Measurements from ENCODE around the gene SCTR. TPM values are rescaled to one million over a fixed set of nuclear protein-coding genes. Genes with fewer than 3 reads are reported as not detected.

The SCTR gene
- total and polyA plus RNA-seq, 2 of the 13 experiments (the other 11 are each of a cell fraction or from before 2014, with no cell fraction given) = not detected

DNA sequence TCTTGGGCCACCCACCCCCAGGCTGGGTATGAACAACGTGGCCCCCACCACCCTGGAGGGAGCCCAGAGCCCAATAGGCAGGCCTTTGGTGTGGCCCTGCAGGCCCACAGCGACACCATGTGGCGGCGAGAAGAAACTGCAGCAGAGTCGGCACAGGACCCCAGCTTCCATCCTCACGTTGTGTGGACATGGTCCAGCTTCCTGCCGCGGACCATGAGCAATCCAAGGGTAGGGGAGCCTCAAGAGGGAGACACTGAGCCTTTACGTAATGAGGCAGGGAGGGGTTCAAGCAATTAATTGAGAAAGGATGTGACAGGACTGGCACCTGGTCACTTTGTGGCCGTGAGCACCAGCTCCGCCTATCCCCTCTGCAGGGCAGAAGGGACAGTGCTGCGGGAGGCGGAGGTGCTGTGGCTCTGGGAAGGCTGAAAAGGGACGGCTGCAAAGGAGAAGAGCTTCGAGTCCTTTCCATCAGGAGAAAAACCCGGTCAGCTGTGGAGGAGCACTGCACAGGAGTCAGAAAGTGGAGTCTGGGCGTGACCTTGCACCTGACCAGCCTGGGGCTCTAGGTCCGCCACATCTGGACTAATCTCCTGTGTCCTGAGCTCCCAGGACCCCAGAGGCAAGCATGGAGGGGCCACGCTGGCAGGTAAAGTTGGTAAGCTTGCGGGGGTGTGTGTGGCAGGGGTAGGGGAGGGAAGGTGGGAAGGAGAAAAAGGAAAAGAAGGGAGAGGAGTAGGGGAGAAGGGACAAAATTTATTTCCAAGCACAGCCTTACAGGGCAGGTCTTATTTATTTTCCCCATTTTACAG, 47.8 kb downstream of the SCTR start (continued):
- TF ChIP-seq NRL (CRISPR knock-in tag; IDR thresholded peaks at IDR 0.05; ENCODE audit: borderline replicate concordance) (peak; percentile 25; the same call in 1 of the 2 replicates), ZFP36 (IDR thresholded peaks at IDR 0.05; ENCODE audit: borderline replicate concordance, low read depth, low read length, partially characterized antibody) (peak; percentile 30), MEIS2 (CRISPR knock-in tag; IDR thresholded peaks at IDR 0.05) (peak; percentile 37; the same call in 1 of the 2 replicates), ZHX2 (IDR thresholded peaks at IDR 0.05; ENCODE audit: low read depth) (no peak), ZHX2 (CRISPR knock-in tag; IDR thresholded peaks at IDR 0.05; ENCODE audit: borderline replicate concordance) (no peak), PPARG (CRISPR knock-in tag; conservative IDR thresholded peaks at IDR 0.05) (peak; percentile 69; the same call in 1 of the 2 replicates), ZNF383 (CRISPR knock-in tag; IDR thresholded peaks at IDR 0.05; ENCODE audit: borderline replicate concordance) (no peak), RXRB (CRISPR knock-in tag; IDR thresholded peaks at IDR 0.05; ENCODE audit: borderline replicate concordance) (peak; percentile 77; the same call in 1 of the 2 replicates), FOXK1 (CRISPR knock-in tag; IDR thresholded peaks at IDR 0.05; ENCODE audit: borderline replicate concordance, low read depth) (peak; percentile 61; the same call in 1 of the 2 replicates), ZNF138 (CRISPR knock-in tag; IDR thresholded peaks at IDR 0.05; ENCODE audit: low read depth) (no peak), GATAD2A (CRISPR knock-in tag; IDR thresholded peaks at IDR 0.05) (peak; percentile 58), JUNB (CRISPR knock-in tag; IDR thresholded peaks at IDR 0.05; ENCODE audit: borderline replicate concordance) (no peak), NFKB2 (CRISPR knock-in tag; IDR thresholded peaks at IDR 0.05; ENCODE audit: borderline replicate concordance) (peak; percentile 76; the same call in 1 of the 2 replicates), MBD4 (IDR thresholded peaks at IDR 0.05; ENCODE audit: borderline replicate concordance, low read length) (no peak), HIC2 (CRISPR knock-in tag; IDR thresholded peaks at IDR 0.05; ENCODE audit: low read depth) (peak; percentile 33; the same call in 1 of the 2 replicates), ZFX (CRISPR knock-in tag; IDR thresholded peaks at IDR 0.05; ENCODE audit: low read depth) (peak; percentile 63; the same call in 1 of the 2 replicates), SALL1 (CRISPR knock-in tag; IDR thresholded peaks at IDR 0.05) (peak; percentile 86)
- TF ChIP-seq, protein P1, sequence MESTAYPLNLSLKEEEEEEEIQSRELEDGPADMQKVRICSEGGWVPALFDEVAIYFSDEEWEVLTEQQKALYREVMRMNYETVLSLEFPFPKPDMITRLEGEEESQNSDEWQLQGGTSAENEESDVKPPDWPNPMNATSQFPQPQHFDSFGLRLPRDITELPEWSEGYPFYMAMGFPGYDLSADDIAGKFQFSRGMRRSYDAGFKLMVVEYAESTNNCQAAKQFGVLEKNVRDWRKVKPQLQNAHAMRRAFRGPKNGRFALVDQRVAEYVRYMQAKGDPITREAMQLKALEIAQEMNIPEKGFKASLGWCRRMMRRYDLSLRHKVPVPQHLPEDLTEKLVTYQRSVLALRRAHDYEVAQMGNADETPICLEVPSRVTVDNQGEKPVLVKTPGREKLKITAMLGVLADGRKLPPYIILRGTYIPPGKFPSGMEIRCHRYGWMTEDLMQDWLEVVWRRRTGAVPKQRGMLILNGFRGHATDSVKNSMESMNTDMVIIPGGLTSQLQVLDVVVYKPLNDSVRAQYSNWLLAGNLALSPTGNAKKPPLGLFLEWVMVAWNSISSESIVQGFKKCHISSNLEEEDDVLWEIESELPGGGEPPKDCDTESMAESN (CRISPR knock-in tag; conservative IDR thresholded peaks at IDR 0.05) = 0 out of 2 replicates have a peak, but pooled peaks have one; percentile 67
- TF ChIP-seq, protein P2, sequence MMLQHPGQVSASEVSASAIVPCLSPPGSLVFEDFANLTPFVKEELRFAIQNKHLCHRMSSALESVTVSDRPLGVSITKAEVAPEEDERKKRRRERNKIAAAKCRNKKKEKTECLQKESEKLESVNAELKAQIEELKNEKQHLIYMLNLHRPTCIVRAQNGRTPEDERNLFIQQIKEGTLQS (CRISPR knock-in tag; IDR thresholded peaks at IDR 0.05) = 0 out of 2 replicates have a peak, but pooled peaks have one; percentile 39
